Measurements from ENCODE around the gene SNAP47. TPM values are rescaled to one million over a fixed set of nuclear protein-coding genes. Genes with fewer than 3 reads are reported as not detected.
"Not testable (repeated sequence)": the region's sequence is repeated elsewhere in the genome, so short reads cannot be mapped to it uniquely, and the experiment has no call there.

Gene SNAP47
- 10 to 100 TPM; 37.0 to 44.9 (median 37.7) TPM for polyA plus RNA-seq

GRCh38 chr1:227734856-227735538 is at the start of gene SNAP47, which contains the start of gene JMJD4:
TSS of gene SNAP47 (plus strand) at chr1:227735435. CDS start at chr1:227747737, 12,302 bp downstream.
TSS of gene JMJD4 (minus strand) at chr1:227735302. CDS start at chr1:227735273, 29 bp downstream.
- Mint-ChIP-seq H3K9me3 (no peaks in the 10 kb centered on the region), H3K27me3 (ENCODE audit: low read depth in 3 of 3) (peaks cover 2 to 12% (median 11%) of the 10 kb centered on the region in 3 donors), H3K36me3 (no peaks in the 10 kb centered on the region), H3K27ac (peak within 1 kb of the TSS; percentile 79 to 93 (median 88)), H3K4me3 (peak within 1 kb of the TSS; percentile 85 to 91 (median 90)), H3K4me1 (peaks cover 19 to 44% of the 10 kb centered on the region in 2 donors)
- DNase-seq: peak; percentile 95

- peaks cover 52 to 97% (median 89%) of the 10 kb centered on the region in 6 donors for H3K9me3 Mint-ChIP-seq
- H3K27ac Mint-ChIP-seq: no peak overlapping the region
- peaks cover 4 to 35% (median 16%) of the 10 kb centered on the region in 3 donors for H3K36me3 Mint-ChIP-seq
- no peak overlapping the region for H3K4me3 Mint-ChIP-seq
- DNase-seq: no peak
- no peaks in the 10 kb centered on the region for H3K4me1 Mint-ChIP-seq
- H3K27me3 Mint-ChIP-seq (ENCODE audit: low read depth in 3 of 3): peaks cover 0 to 7% (median 0%) of the 10 kb centered on the region in 3 donors
These were observed 49.4 kb upstream of the SNAP47 start for GRCh38 chr1:227685807-227686206.

- H3K27ac Mint-ChIP-seq: no peak overlapping the region
- H3K27me3 Mint-ChIP-seq (ENCODE audit: low read depth in 3 of 3): peaks cover 5 to 15% (median 11%) of the 10 kb centered on the region in 3 donors
- H3K9me3 Mint-ChIP-seq: peaks cover 41 to 82% (median 63%) of the 10 kb centered on the region in 6 donors
- no peaks in the 10 kb centered on the region for H3K4me1 Mint-ChIP-seq
- no peak overlapping the region for H3K4me3 Mint-ChIP-seq
- DNase-seq: no peak
- H3K36me3 Mint-ChIP-seq: peaks cover 0 to 14% (median 12%) of the 10 kb centered on the region in 3 donors
These were observed 37.8 kb upstream of the SNAP47 start for GRCh38 chr1:227697321-227697864.

- peaks cover 5 to 11% (median 6%) of the 10 kb centered on the region in 3 donors for H3K27me3 Mint-ChIP-seq (ENCODE audit: low read depth in 3 of 3)
- DNase-seq, H3K27ac Mint-ChIP-seq, H3K4me1 Mint-ChIP-seq, H3K4me3 Mint-ChIP-seq: not testable (repeated sequence)
- peaks cover 31 to 76% (median 61%) of the 10 kb centered on the region in 6 donors for H3K9me3 Mint-ChIP-seq
- H3K36me3 Mint-ChIP-seq: peaks cover 0 to 27% (median 12%) of the 10 kb centered on the region in 3 donors
These were observed 33.6 kb upstream of the SNAP47 start for GRCh38 chr1:227701631-227702030.

- Mint-ChIP-seq H3K4me1 (peaks cover 9 to 10% of the 10 kb centered on the region in 2 donors), H3K36me3 (peaks cover 0 to 13% (median 0%) of the 10 kb centered on the region in 3 donors), H3K4me3 (peak overlapping the region in 4 of 5 donors; percentile 27 to 74 (median 46)), H3K27me3 (ENCODE audit: low read depth in 3 of 3) (peaks cover 0 to 3% (median 3%) of the 10 kb centered on the region in 3 donors), H3K9me3 (peaks cover 22 to 50% (median 29%) of the 10 kb centered on the region in 6 donors), H3K27ac (peak overlapping the region in 5 of 6 donors; percentile 36 to 89 (median 71))
- no peak for DNase-seq
These were observed 27.4 kb upstream of the SNAP47 start for GRCh38 chr1:227707846-227708245.

GRCh38 chr1:227709451-227709850 is 25.8 kb upstream of the SNAP47 start:
- no peak for DNase-seq
- H3K27ac Mint-ChIP-seq: no peak overlapping the region
- H3K36me3 Mint-ChIP-seq: peaks cover 0 to 3% (median 3%) of the 10 kb centered on the region in 3 donors
- peaks cover 3 to 5% (median 3%) of the 10 kb centered on the region in 3 donors for H3K27me3 Mint-ChIP-seq (ENCODE audit: low read depth in 3 of 3)
- H3K9me3 Mint-ChIP-seq: peaks cover 12 to 52% (median 17%) of the 10 kb centered on the region in 6 donors
- peaks cover 9 to 10% of the 10 kb centered on the region in 2 donors for H3K4me1 Mint-ChIP-seq
- H3K4me3 Mint-ChIP-seq: no peak overlapping the region

GRCh38 chr1:227710474-227710873 is 24.8 kb upstream of the SNAP47 start:
- H3K4me3 Mint-ChIP-seq; H3K27ac Mint-ChIP-seq; H3K27me3 Mint-ChIP-seq (ENCODE audit: low read depth in 3 of 3): not testable (repeated sequence)

GRCh38 chr1:227712648-227713047 is 22.6 kb upstream of the SNAP47 start:
- H3K36me3 Mint-ChIP-seq: peaks cover 0 to 10% (median 10%) of the 10 kb centered on the region in 3 donors
- no peak overlapping the region for H3K4me3 Mint-ChIP-seq
- peaks cover 6 to 7% of the 10 kb centered on the region in 2 donors for H3K4me1 Mint-ChIP-seq
- H3K27ac Mint-ChIP-seq: no peak overlapping the region
- DNase-seq: no peak
- peaks cover 1 to 11% (median 7%) of the 10 kb centered on the region in 3 donors for H3K27me3 Mint-ChIP-seq (ENCODE audit: low read depth in 3 of 3)
- H3K9me3 Mint-ChIP-seq: peaks cover 28 to 62% (median 32%) of the 10 kb centered on the region in 6 donors

More at GRCh38 chr1:227710474-227710873, 24.8 kb upstream of the SNAP47 start:
- DNase-seq, H3K36me3 Mint-ChIP-seq, H3K4me1 Mint-ChIP-seq: not testable (repeated sequence)
- peaks cover 15 to 57% (median 21%) of the 10 kb centered on the region in 6 donors for H3K9me3 Mint-ChIP-seq

- DNase-seq: no peak
- Mint-ChIP-seq H3K36me3 (peaks cover 9 to 36% (median 14%) of the 10 kb centered on the region in 3 donors), H3K4me1 (no peaks in the 10 kb centered on the region), H3K9me3 (peaks cover 55 to 92% (median 71%) of the 10 kb centered on the region in 6 donors), H3K27me3 (ENCODE audit: low read depth in 3 of 3) (peaks cover 2 to 21% (median 8%) of the 10 kb centered on the region in 3 donors), H3K4me3 (no peak overlapping the region), H3K27ac (no peak overlapping the region)
These were observed 16.3 kb upstream of the SNAP47 start for GRCh38 chr1:227718932-227719331.

- Mint-ChIP-seq H3K9me3 (peaks cover 32 to 57% (median 45%) of the 10 kb centered on the region in 6 donors), H3K27ac (no peak overlapping the region), H3K27me3 (ENCODE audit: low read depth in 3 of 3) (peaks cover 4 to 18% (median 11%) of the 10 kb centered on the region in 3 donors), H3K36me3 (peaks cover 4 to 29% (median 9%) of the 10 kb centered on the region in 3 donors), H3K4me1 (peaks cover 6 to 7% of the 10 kb centered on the region in 2 donors), H3K4me3 (no peak overlapping the region)
- DNase-seq: no peak
These were observed 11.8 kb upstream of the SNAP47 start for GRCh38 chr1:227723474-227723873.

GRCh38 chr1:227725046-227725445 is 10.2 kb upstream of the SNAP47 start:
- H3K27me3 Mint-ChIP-seq (ENCODE audit: low read depth in 3 of 3): peaks cover 1 to 11% (median 8%) of the 10 kb centered on the region in 3 donors

GRCh38 chr1:227726318-227726717 is 8.9 kb upstream of the SNAP47 start:
- H3K4me1 Mint-ChIP-seq: peaks cover 11 to 20% of the 10 kb centered on the region in 2 donors
- DNase-seq: no peak
- H3K9me3 Mint-ChIP-seq: peaks cover 13 to 29% (median 21%) of the 10 kb centered on the region in 6 donors
- peaks cover 1 to 8% (median 8%) of the 10 kb centered on the region in 3 donors for H3K27me3 Mint-ChIP-seq (ENCODE audit: low read depth in 3 of 3)
- peaks cover 0 to 15% (median 0%) of the 10 kb centered on the region in 3 donors for H3K36me3 Mint-ChIP-seq
- H3K4me3 Mint-ChIP-seq: peak overlapping the region in 1 of 5 donors; percentile 14
- no peak overlapping the region for H3K27ac Mint-ChIP-seq

More at GRCh38 chr1:227725046-227725445, 10.2 kb upstream of the SNAP47 start:
- Mint-ChIP-seq H3K27ac (no peak overlapping the region), H3K4me1 (peaks cover 11 to 18% of the 10 kb centered on the region in 2 donors), H3K4me3 (no peak overlapping the region), H3K36me3 (peaks cover 4 to 20% (median 4%) of the 10 kb centered on the region in 3 donors), H3K9me3 (peaks cover 24 to 42% (median 32%) of the 10 kb centered on the region in 6 donors)
- DNase-seq: no peak

- Mint-ChIP-seq H3K9me3 (peaks cover 8 to 21% (median 14%) of the 10 kb centered on the region in 6 donors), H3K4me1 (peaks cover 11 to 20% of the 10 kb centered on the region in 2 donors), H3K4me3 (peak overlapping the region; percentile 5 to 80 (median 74)), H3K27me3 (ENCODE audit: low read depth in 3 of 3) (peaks cover 1 to 8% (median 8%) of the 10 kb centered on the region in 3 donors), H3K27ac (peak overlapping the region in 1 of 6 donors; percentile 2), H3K36me3 (peaks cover 0 to 9% (median 0%) of the 10 kb centered on the region in 3 donors)
- DNase-seq: no peak
These were observed 8.2 kb upstream of the SNAP47 start for GRCh38 chr1:227726924-227727599.

All from immature natural killer cell (primary cell).